SK-N-MC (cell line): ENCODE measurements around the gene EGFL7.

Source experiments
- EZH2 ChIP-seq: fragments of 200-600 bp; sonication (generic); IDR thresholded peaks from one replicate; pipeline ENCODE4 v1.6.1; 2017; ENCODE audit warnings: antibody characterized with exemption
- FOXP2 ChIP-seq: optimal IDR thresholded peaks from 2 replicates; pipeline ENCODE3; 2011; ENCODE audit warnings: mild to moderate bottlenecking, moderate library complexity; ENCODE audit not compliant: insufficient read depth; ENCODE audit errors: extremely low read length, control extremely low read depth
- POLR2AphosphoS5 ChIP-seq: IDR thresholded peaks from 2 replicates; pipeline ENCODE4 v1.6.1; 2012; ENCODE audit warnings: mild to moderate bottlenecking, low read depth, low read length, borderline replicate concordance

GRCh38 chr9:136654820-136655535 lies 7.7 kb upstream of the EGFL7 start:
- TF ChIP-seq POLR2AphosphoS5 (no peak), EZH2 (no peak), FOXP2 (no peak)
